Neural crest cell (in vitro differentiated cells): ENCODE data around the gene HRC. TPM values are rescaled to one million over a fixed set of nuclear protein-coding genes. Genes with fewer than 3 reads are reported as not detected.

ENCODE experiments used
- DNase-seq: peaks from one replicate; pipeline ENCODE4 v3.0.0; 2021; ENCODE audit warnings: low read depth, mixed read lengths, low spot score
- H3K27ac Mint-ChIP-seq: one replicate; pipeline ENCODE4 v1.8.0; 2021; ENCODE audit warnings: mild to moderate bottlenecking, mixed read lengths; ENCODE audit not compliant: unreplicated experiment
- H3K27me3 Mint-ChIP-seq: 2 replicates; pipeline ENCODE4 v1.8.0; 2021; ENCODE audit warnings: low read depth, mild to moderate bottlenecking, mixed read lengths
- H3K36me3 Mint-ChIP-seq: 2 replicates; pipeline ENCODE4 v1.8.0; 2021; ENCODE audit warnings: low read depth, mild to moderate bottlenecking, mixed read lengths
- H3K4me1 Mint-ChIP-seq: 2 replicates; pipeline ENCODE4 v1.8.0; 2021; ENCODE audit warnings: mixed read lengths
- H3K4me3 Mint-ChIP-seq: one replicate; pipeline ENCODE4 v1.8.0; 2021; ENCODE audit warnings: mild to moderate bottlenecking, mixed read lengths
- H3K9me3 Mint-ChIP-seq: 2 replicates; pipeline ENCODE4 v1.8.0; 2021; ENCODE audit warnings: mixed read lengths
- CTCF ChIP-seq: fragments of 200-600 bp; sonication (generic); conservative IDR thresholded peaks from 2 replicates; pipeline ENCODE4 v1.5.0; 2021; ENCODE audit warnings: antibody characterized with exemption, mild to moderate bottlenecking
- total RNA-seq: library from RNA; stranded (reverse); gene quantifications from 2 replicates; pipeline ENCODE4 v1.2.1, GENCODE V29; 2021

HRC gene
- total RNA-seq, 1 donor from 2014 or later: 0.84 TPM

GRCh38 chr19:49194408-49194807 lies 39.2 kb upstream of the HRC start:
- H3K27ac Mint-ChIP-seq: no peak overlapping the region
- DNase-seq: no peak
- H3K4me3 Mint-ChIP-seq: no peak overlapping the region
- no peak for TF ChIP-seq CTCF
- H3K27me3 Mint-ChIP-seq: no peaks in the 10 kb centered on the region
- no peaks in the 10 kb centered on the region for H3K36me3 Mint-ChIP-seq
- peaks cover 7% of the 10 kb centered on the region for H3K4me1 Mint-ChIP-seq
- H3K9me3 Mint-ChIP-seq: no peaks in the 10 kb centered on the region

- Mint-ChIP-seq H3K36me3 (no peaks in the 10 kb centered on the region), H3K9me3 (no peaks in the 10 kb centered on the region), H3K4me1 (peaks cover 8% of the 10 kb centered on the region), H3K4me3 (no peak overlapping the region), H3K27me3 (no peaks in the 10 kb centered on the region), H3K27ac (no peak overlapping the region)
- TF ChIP-seq CTCF: no peak
- no peak for DNase-seq
These were observed 38.7 kb upstream of the HRC start for GRCh38 chr19:49193822-49194394.

GRCh38 chr19:49190781-49191180 lies 35.6 kb upstream of the HRC start:
- Mint-ChIP-seq H3K36me3 (no peaks in the 10 kb centered on the region), H3K27ac (no peak overlapping the region), H3K4me1 (peaks cover 10% of the 10 kb centered on the region), H3K9me3 (no peaks in the 10 kb centered on the region), H3K27me3 (no peaks in the 10 kb centered on the region), H3K4me3 (no peak overlapping the region)
- no peak for DNase-seq
- no peak for TF ChIP-seq CTCF

DNA sequence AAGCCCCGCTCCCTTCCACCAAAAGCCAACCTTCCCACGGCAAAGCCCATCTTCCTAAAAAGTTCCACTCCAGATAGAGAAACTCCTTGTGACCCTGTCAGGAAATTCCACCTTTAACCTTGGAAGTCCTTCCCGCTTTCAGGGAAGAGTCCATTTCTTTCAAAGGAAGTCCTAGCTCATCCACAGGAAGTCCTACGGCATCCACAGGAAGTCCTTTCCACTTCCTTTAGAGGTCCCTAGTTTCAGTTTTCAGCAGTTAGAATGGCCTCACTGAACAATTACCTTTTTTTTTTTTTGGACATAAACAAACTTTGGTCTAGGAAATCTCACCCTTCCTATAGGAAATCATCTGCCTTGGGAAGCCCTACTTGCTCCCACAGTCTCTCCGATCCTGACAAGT lies 34.1 kb upstream of the HRC start:
- Mint-ChIP-seq H3K27ac (no peak overlapping the region), H3K4me1 (peaks cover 10% of the 10 kb centered on the region), H3K27me3 (no peaks in the 10 kb centered on the region), H3K9me3 (no peaks in the 10 kb centered on the region), H3K36me3 (no peaks in the 10 kb centered on the region), H3K4me3 (no peak overlapping the region)
- no peak for TF ChIP-seq CTCF
- DNase-seq: no peak

DNA sequence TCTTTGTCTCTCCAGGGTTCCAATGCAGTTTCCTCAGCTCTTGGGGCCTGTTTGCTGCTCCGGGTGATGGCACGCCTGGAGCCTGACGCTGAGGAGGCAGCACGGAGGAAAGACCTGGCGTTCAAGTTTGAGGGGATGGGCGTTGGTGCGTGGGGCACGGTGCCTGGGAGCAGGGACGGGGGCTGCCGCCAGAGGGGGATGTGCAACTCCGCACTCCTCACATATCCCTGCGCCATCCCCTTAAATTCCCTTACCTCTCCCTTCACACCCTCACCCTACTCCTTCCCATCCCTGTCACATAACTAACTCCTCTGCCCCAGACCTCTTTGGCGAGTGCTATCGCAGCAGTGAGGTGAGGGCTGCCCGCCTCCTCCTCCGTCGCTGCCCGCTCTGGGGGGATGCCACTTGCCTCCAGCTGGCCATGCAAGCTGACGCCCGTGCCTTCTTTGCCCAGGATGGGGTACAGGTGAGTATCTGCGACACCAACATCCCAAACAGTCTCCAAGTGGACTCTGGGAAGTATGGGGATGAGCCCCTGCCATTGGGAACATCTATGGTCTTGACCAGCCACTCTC lies 33.5 kb upstream of the HRC start:
- no peak for DNase-seq
- H3K27ac Mint-ChIP-seq: no peak overlapping the region
- H3K4me1 Mint-ChIP-seq: peaks cover 10% of the 10 kb centered on the region
- no peaks in the 10 kb centered on the region for H3K27me3 Mint-ChIP-seq
- H3K36me3 Mint-ChIP-seq: peaks cover 4% of the 10 kb centered on the region
- no peak overlapping the region for H3K4me3 Mint-ChIP-seq
- TF ChIP-seq CTCF: no peak
- H3K9me3 Mint-ChIP-seq: peaks cover 4% of the 10 kb centered on the region
